GM12878 (cell line): ENCODE measurements around the gene FMNL3. TPM values are rescaled to one million over a fixed set of nuclear protein-coding genes. Genes with fewer than 3 reads are reported as not detected.

ENCODE experiments used
- ATAC-seq: fragments of 200-7000 bp; cut with Tn5 transposase; 3 replicates; pipeline ENCODE4 v1.9.1; 2020; ENCODE audit warnings: mild to moderate bottlenecking, moderate library complexity
- BruUV-seq: library from RNA; stranded (reverse); fragments of 400-500 nt; replicated peaks from 2 replicates; lab custom pipeline; 2021; lab: Mats Ljungman, UMichigan
- CTCF ChIA-PET: fragments of 300-600 bp; sonication (Branson Sonifier 250); formaldehyde crosslinking; extraction: SDS; loops from one replicate; lab custom pipeline; 2021; ENCODE audit warnings: inconsistent platforms; lab: Yijun Ruan, JAX
- POLR2A ChIA-PET: fragments of 350-600 bp; formaldehyde crosslinking; extraction: SDS; loops from one replicate; lab custom pipeline; 2021; ENCODE audit warnings: inconsistent platforms; lab: Charles Lee
- RAD21 ChIA-PET: fragments of 300-600 bp; sonication (Branson Sonifier 250); formaldehyde crosslinking; loops from one replicate; lab custom pipeline; 2023; ENCODE audit warnings: antibody characterized with exemption; ENCODE audit not compliant: unreplicated experiment; lab: Charles Lee
- SMC1A ChIA-PET: fragments of 300-600 bp; sonication (Branson Sonifier 250); formaldehyde crosslinking; loops from one replicate; lab custom pipeline; 2023; ENCODE audit not compliant: unreplicated experiment, uncharacterized antibody; lab: Charles Lee
- DNase-seq: peaks from one replicate; pipeline ENCODE4 v3.0.0-alpha.2; 2011; ENCODE audit warnings: low read depth, low spot score
- FAIRE-seq: peaks from 3 replicates; lab custom pipeline; 2011; peaks lifted over from hg19 to GRCh38; lab: Jason Lieb, UNC
- H2AFZ ChIP-seq: 2 replicates; pipeline ENCODE4 v1.6.0; 2011; ENCODE audit warnings: low read depth, low read length, control low read depth; ENCODE audit not compliant: control insufficient read depth
- H3K27ac ChIP-seq: 2 replicates; pipeline ENCODE4 v1.5.1; 2011; ENCODE audit warnings: control low read depth; ENCODE audit not compliant: control insufficient read depth, insufficient read depth
- H3K27me3 ChIP-seq, 2 experiments: replicated peaks in 1 of 2; 2 replicates each; pipeline versions ENCODE4 v1.6.0 to v1.6.1; 2011; ENCODE audit warnings: low read length in 1 of 2; ENCODE audit not compliant: control insufficient read depth in 2 of 2, insufficient read depth in 2 of 2
- H3K36me3 ChIP-seq, 2 experiments: 2 replicates each; pipeline ENCODE4 v1.5.1; 2011; ENCODE audit warnings: low read length in 1 of 2; ENCODE audit not compliant: control insufficient read depth in 2 of 2, insufficient read depth in 2 of 2
- H3K4me1 ChIP-seq: 2 replicates; pipeline ENCODE4 v1.6.1; 2011; ENCODE audit warnings: mild to moderate bottlenecking, low read length, moderate library complexity, mixed read lengths; ENCODE audit not compliant: control insufficient read depth, insufficient read depth
- H3K4me2 ChIP-seq: 2 replicates; pipeline ENCODE4 v1.6.0; 2011; ENCODE audit warnings: control low read depth; ENCODE audit not compliant: control insufficient read depth, insufficient read depth
- H3K4me3 ChIP-seq: fragments of 200-600 bp; sonication (generic); 2 replicates; pipeline ENCODE4 v1.5.1; 2016
- H3K79me2 ChIP-seq: 2 replicates; pipeline ENCODE4 v1.6.0; 2011; ENCODE audit warnings: low read length; ENCODE audit not compliant: control insufficient read depth, insufficient read depth
- H3K9ac ChIP-seq: 2 replicates; pipeline ENCODE4 v1.8.0; 2011; ENCODE audit warnings: low read length, control low read depth, mixed read lengths; ENCODE audit not compliant: control insufficient read depth, insufficient read depth
- H3K9me3 ChIP-seq: replicated peaks from 3 replicates; pipeline ENCODE4 v1.5.1; 2011; ENCODE audit warnings: mild to moderate bottlenecking, low read length; ENCODE audit not compliant: control insufficient read depth, insufficient read depth
- H4K20me1 ChIP-seq: 2 replicates; pipeline ENCODE4 v1.6.0; 2011; ENCODE audit not compliant: control insufficient read depth, insufficient read depth
- CEBPB ChIP-seq, 2 experiments: fragments of 150-350 bp in 1 of 2; IDR thresholded peaks; 2 replicates each; pipeline ENCODE4 v1.6.1; 2012 to 2014; ENCODE audit warnings: low read depth in 2 of 2, low read length in 2 of 2, borderline replicate concordance in 1 of 2, inconsistent platforms in 1 of 2
- CREB1 ChIP-seq: IDR thresholded peaks from 2 replicates; pipeline ENCODE4 v1.6.1; 2012; ENCODE audit warnings: low read depth, mild to moderate bottlenecking, inconsistent platforms
- HDAC2 ChIP-seq: fragments of 200-600 bp; sonication (generic); IDR thresholded peaks from 2 replicates; pipeline ENCODE4 v1.6.1; 2017
- HDAC6 ChIP-seq: fragments of 200-600 bp; sonication (generic); IDR thresholded peaks from one replicate; pipeline ENCODE4 v1.8.0; 2017; ENCODE audit warnings: antibody characterized with exemption; ENCODE audit not compliant: unreplicated experiment
- IRF5 ChIP-seq: fragments of 450-650 bp; IDR thresholded peaks from 2 replicates; pipeline ENCODE4 v1.6.1; 2017; ENCODE audit warnings: borderline replicate concordance
- KLF5 ChIP-seq: fragments of 450-650 bp; IDR thresholded peaks from 2 replicates; pipeline ENCODE4 v1.6.1; 2014; ENCODE audit warnings: mild to moderate bottlenecking; ENCODE audit not compliant: partially characterized antibody
- NFXL1 ChIP-seq: fragments of 450-650 bp; IDR thresholded peaks from 2 replicates; pipeline ENCODE4 v1.6.1; 2017; ENCODE audit warnings: antibody characterized with exemption, mild to moderate bottlenecking, borderline replicate concordance
- PML ChIP-seq: IDR thresholded peaks from 2 replicates; pipeline ENCODE4 v1.6.1; 2012; ENCODE audit warnings: low read length, inconsistent platforms
- SP1 ChIP-seq: IDR thresholded peaks from one replicate; pipeline ENCODE4 v1.6.1; 2011; ENCODE audit warnings: low read depth, low read length
- SUPT20H ChIP-seq: IDR thresholded peaks from 2 replicates; pipeline ENCODE4 v1.6.1; 2011; ENCODE audit warnings: low read depth, mild to moderate bottlenecking, low read length, moderate library complexity, borderline replicate concordance; ENCODE audit not compliant: control insufficient read depth
- SUZ12 ChIP-seq: fragments of 200-600 bp; sonication (generic); IDR thresholded peaks from one replicate; pipeline ENCODE4 v1.6.1; 2018; ENCODE audit warnings: antibody characterized with exemption, mild to moderate bottlenecking; ENCODE audit not compliant: unreplicated experiment
- ZNF274 ChIP-seq: IDR thresholded peaks from one replicate; pipeline ENCODE4 v1.8.0; 2011; ENCODE audit not compliant: insufficient read length, insufficient read depth
- ZNF592 ChIP-seq: fragments of 450-650 bp; IDR thresholded peaks from 2 replicates; pipeline ENCODE4 v1.6.1; 2017; ENCODE audit warnings: mild to moderate bottlenecking, moderate library complexity
- ZNF687 ChIP-seq: fragments of 450-650 bp; IDR thresholded peaks from 2 replicates; pipeline ENCODE4 v1.6.1; 2017; ENCODE audit warnings: mild to moderate bottlenecking, moderate library complexity
- WGBS: methylation state at CpG from one replicate; pipeline ENCODE4 v1.1.6; 2016; ENCODE audit warnings: low lambda C conversion rate; ENCODE audit not compliant: insufficient replicate concordance, insufficient coverage; ENCODE audit errors: missing lambda C conversion rate; 5-methylcytosine and 5-hydroxymethylcytosine counted together
- in situ Hi-C: fragments of 300-500 bp; cut with MboI; formaldehyde crosslinking; loops from 9 replicates; pipeline ENCODE4 v1.14.3; 2018; ENCODE audit warnings: mixed read lengths
- intact Hi-C: fragments of 100-400 bp; cut with micrococcal nuclease; formaldehyde crosslinking; loops from one replicate; pipeline ENCODE4 v1.14.2; 2022; ENCODE audit not compliant: unreplicated experiment
- polyA plus RNA-seq, 11 experiments: library from polyadenylated mRNA; depleted of rRNA in 4 of 11; unstranded in 6 of 11; stranded (reverse) in 5 of 11; fragments of >200 nt; fragmentation: Nextera tagmentation in 4 of 11; fragmentation: Illumina TruSeq in 1 of 11; extraction: Ambion mirVana in 4 of 11; extraction: Trizol in 1 of 11; gene quantifications; 1 replicate in 1 of 11; 2 replicates in 10 of 11; pipeline versions ENCODE4 v1.2.1 to v1.2.3, GENCODE V29; 2011 to 2016; ENCODE audit warnings: inconsistent platforms in 2 of 11, missing spikeins in 2 of 11, low read depth in 1 of 11
- total RNA-seq, 4 experiments: library from RNA; depleted of rRNA in 3 of 4; stranded (reverse); fragments of >200 nt in 3 of 4; fragmentation: Illumina TruSeq in 1 of 4; extraction: Trizol in 1 of 4; gene quantifications; 2 replicates each; pipeline versions ENCODE4 v1.2.1 to v1.2.3, GENCODE V29; 2013 to 2021

FMNL3 gene
- total and polyA plus RNA-seq, 10 of the 15 experiments (the other 5 are each of a cell fraction or from before 2014, with no cell fraction given) = 3.0 to 64.9 (median 30.9) TPM

- TF ChIP-seq ZNF687 (no peak), HDAC6 (no peak), SP1 (no peak), KLF5 (no peak), ZNF274 (no peak), HDAC2 (no peak), SUZ12 (no peak)
Observed at GRCh38 chr12:49730050-49730449, 22.8 kb upstream of the FMNL3 start (continued).

- no peak for DNase-seq
- FAIRE-seq = no peak
- Histone ChIP-seq H3K27ac (no peak overlapping the region), H3K27me3 (no peaks in the 10 kb centered on the region), H3K9me3 (no peaks in the 10 kb centered on the region), H3K4me1 (no peaks in the 10 kb centered on the region), H3K4me2 (no peak overlapping the region), H3K9ac (no peak overlapping the region), H4K20me1 (no peaks in the 10 kb centered on the region), H3K79me2 (no peaks in the 10 kb centered on the region), H3K4me3 (no peak overlapping the region), H3K36me3 (no peaks in the 10 kb centered on the region), H2AFZ (no peak overlapping the region)
- CTCF ChIA-PET = no interaction called here
- RAD21 ChIA-PET = no interaction called here
- SMC1A ChIA-PET = interaction anchor here (1.0 kb wide), 1 partner anchor 239 kb away, joined by 3 read pairs; no protein-coding TSS in a partner anchor
- intact Hi-C loops = no loop called here
- POLR2A ChIA-PET = no interaction called here
- in situ Hi-C loops = no loop called here
- whole genome bisulfite sequencing = 31% methylated on average over 3 of the region's 3 CpGs
- no TSS peak for BruUV-seq
- ATAC-seq = no peak
- TF ChIP-seq NFXL1 (no peak), SUPT20H (no peak), PML (no peak), IRF5 (no peak), ZNF592 (no peak), CEBPB (IDR thresholded peaks at IDR 0.05; ENCODE audit: borderline replicate concordance in 1 of 2, low read depth in 2 of 2, low read length in 2 of 2) (no peak), CREB1 (no peak)
Observed at GRCh38 chr12:49728446-49728845, 21.2 kb upstream of the FMNL3 start.
